HUES6 (cell line): ENCODE results near the gene STRN.

ENCODE experiments used
- H3K27ac ChIP-seq: 2 replicates; pipeline ENCODE4 v1.7.0; 2013; ENCODE audit warnings: low read depth, mild to moderate bottlenecking, low read length, inconsistent platforms
- H3K27me3 ChIP-seq: 2 replicates; pipeline ENCODE4 v1.6.1; 2013; ENCODE audit warnings: low read length; ENCODE audit not compliant: control insufficient read depth, insufficient read depth
- H3K36me3 ChIP-seq: 2 replicates; pipeline ENCODE4 v1.6.1; 2013; ENCODE audit warnings: low read length; ENCODE audit not compliant: control insufficient read depth, insufficient read depth
- H3K4me1 ChIP-seq: 2 replicates; pipeline ENCODE4 v1.6.1; 2013; ENCODE audit warnings: low read length; ENCODE audit not compliant: control insufficient read depth, insufficient read depth
- H3K4me3 ChIP-seq: 2 replicates; pipeline ENCODE4 v1.5.1; 2013; ENCODE audit warnings: low read depth, low read length
- H3K9ac ChIP-seq: one replicate; pipeline ENCODE4 v1.6.1; 2013; ENCODE audit warnings: mild to moderate bottlenecking, low read length
- H3K9me3 ChIP-seq: 2 replicates; pipeline ENCODE4 v1.6.1; 2013; ENCODE audit warnings: low read depth, low read length; ENCODE audit not compliant: control insufficient read depth, insufficient read depth

Gene STRN

GRCh38 chr2:36871068-36871707 lies 95.1 kb downstream of the STRN start:
- H3K36me3 ChIP-seq: peaks cover 48% of the 10 kb centered on the region
- no peak overlapping the region for H3K4me3 ChIP-seq
- 0 out of 2 replicates have a peak, but pooled peaks cover 5% of the 10 kb centered on the region for H3K4me1 ChIP-seq
- H3K27ac ChIP-seq: no peak overlapping the region
- H3K27me3 ChIP-seq: no peaks in the 10 kb centered on the region
- no peaks in the 10 kb centered on the region for H3K9me3 ChIP-seq
- H3K9ac ChIP-seq: no peak overlapping the region

GRCh38 chr2:36869606-36870005 lies 96.7 kb downstream of the STRN start:
- Histone ChIP-seq H3K4me1 (0 out of 2 replicates have a peak, but pooled peaks cover 5% of the 10 kb centered on the region), H3K27me3 (no peaks in the 10 kb centered on the region), H3K27ac (no peak overlapping the region), H3K36me3 (peaks cover 40% of the 10 kb centered on the region), H3K4me3 (no peak overlapping the region), H3K9ac (no peak overlapping the region), H3K9me3 (no peaks in the 10 kb centered on the region)

DNA sequence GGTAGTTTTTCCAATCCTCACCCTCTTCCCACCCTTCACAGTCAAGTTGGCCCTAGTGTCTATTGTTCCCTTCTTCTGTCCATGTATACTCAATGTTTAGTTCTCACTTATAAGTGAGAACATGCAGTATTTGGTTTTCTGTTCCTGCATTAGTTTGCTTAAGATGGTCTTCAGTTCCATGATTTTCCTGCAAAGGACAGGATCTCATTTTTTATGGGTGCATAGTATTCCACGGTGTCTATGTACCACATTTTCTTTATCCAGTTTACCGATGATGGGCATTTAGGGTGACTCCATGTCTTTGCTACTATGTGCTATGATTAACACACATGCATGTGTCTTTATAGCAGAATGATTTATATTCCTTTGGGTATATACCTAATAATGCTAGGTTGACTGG lies 104.4 kb downstream of the STRN start:
- no peak overlapping the region for H3K9ac ChIP-seq
- 0 out of 2 replicates have a peak, but pooled peaks cover 5% of the 10 kb centered on the region for H3K4me1 ChIP-seq
- peaks cover 40% of the 10 kb centered on the region for H3K36me3 ChIP-seq

DNA sequence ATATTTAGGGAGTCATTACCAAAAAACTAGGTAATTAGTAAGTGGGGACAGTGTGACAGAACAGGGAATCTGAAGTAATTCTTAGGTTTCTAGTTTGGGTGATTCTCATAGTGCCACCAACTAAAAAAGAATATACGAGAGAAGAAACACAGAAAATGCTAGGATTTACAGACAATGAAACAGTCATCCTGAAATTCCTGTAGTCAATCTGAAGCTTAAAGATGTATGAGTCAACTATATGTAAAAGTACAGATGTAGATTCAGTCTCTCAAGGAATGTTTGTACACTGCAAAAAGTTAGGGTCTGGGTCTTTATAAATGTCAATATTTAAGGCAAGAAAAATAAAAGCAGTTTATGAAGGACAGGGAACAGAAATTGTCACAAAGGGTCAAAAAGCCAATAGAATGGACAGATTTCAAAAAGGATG lies 107.0 kb downstream of the STRN start:
- no peaks in the 10 kb centered on the region; the same call in 1 of the 2 replicates for H3K4me1 ChIP-seq
- H3K4me3 ChIP-seq: no peak overlapping the region
- no peaks in the 10 kb centered on the region for H3K9me3 ChIP-seq
- no peak overlapping the region for H3K9ac ChIP-seq
- no peaks in the 10 kb centered on the region for H3K27me3 ChIP-seq
- H3K36me3 ChIP-seq: peaks cover 43% of the 10 kb centered on the region
- H3K27ac ChIP-seq: no peak overlapping the region

More for the DNA sequence above, 104.4 kb downstream of the STRN start:
- no peak overlapping the region for H3K4me3 ChIP-seq
- no peaks in the 10 kb centered on the region for H3K9me3 ChIP-seq
- no peaks in the 10 kb centered on the region for H3K27me3 ChIP-seq
- H3K27ac ChIP-seq: no peak overlapping the region

DNA sequence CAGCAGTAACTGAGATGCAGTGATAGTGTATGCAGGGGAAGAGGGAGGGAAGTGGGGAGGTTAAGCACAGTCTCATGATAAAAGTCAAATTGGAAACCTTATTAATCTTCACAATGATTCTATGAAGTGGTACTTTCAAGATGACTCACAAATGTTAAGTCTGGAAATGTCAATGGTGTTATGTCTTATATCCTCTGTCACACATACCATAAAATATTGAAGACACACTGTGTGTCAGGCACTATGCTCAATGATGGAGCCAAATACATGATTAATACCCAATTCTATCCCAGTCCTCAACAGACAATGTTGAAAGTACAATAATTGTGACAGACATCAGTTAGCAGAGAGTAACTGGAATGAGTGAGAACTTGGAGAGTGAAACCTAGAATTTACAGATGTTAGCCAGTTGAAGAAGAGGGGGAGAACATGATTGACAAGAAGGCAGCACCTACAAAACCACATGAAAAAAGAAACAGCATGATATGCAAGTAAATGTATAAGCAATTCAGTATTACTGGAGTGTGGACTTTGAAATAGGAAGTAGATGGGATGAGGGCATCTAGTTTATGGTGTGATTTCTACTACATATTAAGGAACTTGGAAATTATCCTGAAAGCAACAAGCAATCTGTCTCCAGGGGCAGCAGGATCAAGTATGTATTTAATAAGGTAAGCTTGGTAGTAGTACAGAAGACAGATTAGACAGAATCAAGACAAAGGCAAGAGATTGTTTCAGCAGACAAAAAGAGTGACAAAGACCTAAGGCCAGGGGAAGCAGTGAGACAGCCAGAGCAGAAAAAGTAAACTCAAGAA lies 107.6 kb downstream of the STRN start:
- Histone ChIP-seq H3K27me3 (no peaks in the 10 kb centered on the region), H3K9ac (no peak overlapping the region)

GRCh38 chr2:36857713-36858112 lies 108.6 kb downstream of the STRN start:
- no peaks in the 10 kb centered on the region for H3K27me3 ChIP-seq
- H3K4me3 ChIP-seq: no peak overlapping the region
- H3K9ac ChIP-seq: no peak overlapping the region
- no peaks in the 10 kb centered on the region for H3K9me3 ChIP-seq
- no peaks in the 10 kb centered on the region; the same call in 1 of the 2 replicates for H3K4me1 ChIP-seq
- H3K36me3 ChIP-seq: peaks cover 40% of the 10 kb centered on the region
- no peak overlapping the region for H3K27ac ChIP-seq

More for the DNA sequence above, 107.6 kb downstream of the STRN start:
- no peaks in the 10 kb centered on the region; the same call in 1 of the 2 replicates for H3K4me1 ChIP-seq
- H3K9me3 ChIP-seq: no peaks in the 10 kb centered on the region
- H3K27ac ChIP-seq: no peak overlapping the region
- H3K36me3 ChIP-seq: peaks cover 40% of the 10 kb centered on the region
- no peak overlapping the region for H3K4me3 ChIP-seq

- Histone ChIP-seq H3K27ac (no peak overlapping the region), H3K9ac (no peak overlapping the region), H3K36me3 (peaks cover 41% of the 10 kb centered on the region), H3K4me1 (no peaks in the 10 kb centered on the region; the same call in 1 of the 2 replicates), H3K4me3 (no peak overlapping the region), H3K27me3 (no peaks in the 10 kb centered on the region), H3K9me3 (no peaks in the 10 kb centered on the region)
Measured at GRCh38 chr2:36855429-36855828, 110.9 kb downstream of the STRN start.

DNA sequence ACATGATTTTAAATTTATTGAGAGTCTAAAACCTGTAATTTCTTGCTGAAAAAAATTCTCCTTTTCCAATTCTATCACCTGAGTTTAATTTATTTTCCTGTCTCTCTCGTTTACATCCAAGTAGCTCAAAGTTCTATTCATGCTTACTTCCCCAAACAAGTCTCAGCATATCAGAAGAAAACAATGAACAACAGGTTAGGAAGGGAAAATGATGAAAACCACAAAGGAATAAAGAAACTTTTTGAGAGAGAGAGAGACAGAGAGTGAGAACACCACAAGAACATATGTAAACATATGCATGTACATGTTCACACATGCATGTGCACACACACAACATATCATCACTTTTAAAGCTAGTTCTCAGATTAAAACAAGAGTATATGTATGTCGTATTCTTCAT lies 112.1 kb downstream of the STRN start:
- H3K4me3 ChIP-seq: no peak overlapping the region
- peaks cover 44% of the 10 kb centered on the region for H3K36me3 ChIP-seq

GRCh38 chr2:36849265-36849664 lies 117.1 kb downstream of the STRN start:
- peaks cover 6% of the 10 kb centered on the region; the same call in 1 of the 2 replicates for H3K4me1 ChIP-seq
- no peaks in the 10 kb centered on the region for H3K9me3 ChIP-seq
- no peak overlapping the region for H3K9ac ChIP-seq
- no peaks in the 10 kb centered on the region for H3K27me3 ChIP-seq
- peaks cover 27% of the 10 kb centered on the region for H3K36me3 ChIP-seq
- H3K4me3 ChIP-seq: no peak overlapping the region
- no peak overlapping the region for H3K27ac ChIP-seq

More for the DNA sequence above, 112.1 kb downstream of the STRN start:
- H3K9ac ChIP-seq: no peak overlapping the region
- no peaks in the 10 kb centered on the region; the same call in 1 of the 2 replicates for H3K4me1 ChIP-seq
- no peaks in the 10 kb centered on the region for H3K27me3 ChIP-seq
- H3K27ac ChIP-seq: no peak overlapping the region
- no peaks in the 10 kb centered on the region for H3K9me3 ChIP-seq

DNA sequence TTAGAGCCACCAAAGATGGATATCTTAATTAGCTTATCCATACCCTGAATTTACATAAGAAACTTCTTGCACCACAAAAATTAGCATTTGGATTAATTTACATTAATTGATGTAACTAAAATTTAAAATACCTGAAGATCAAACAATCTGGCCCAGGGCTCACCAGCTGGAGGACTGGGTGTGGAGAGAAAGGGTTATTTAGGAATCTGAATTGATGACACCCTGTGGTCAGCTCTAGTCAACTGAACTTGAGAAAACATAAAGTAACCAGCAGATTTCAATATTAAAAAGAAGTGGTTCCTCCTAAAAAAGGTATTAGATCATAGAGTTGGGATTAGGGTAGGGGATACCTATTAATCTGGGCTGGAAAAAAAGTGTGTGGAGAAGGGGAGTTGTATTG lies 122.5 kb downstream of the STRN start:
- peaks cover 7% of the 10 kb centered on the region for H3K36me3 ChIP-seq
- no peaks in the 10 kb centered on the region for H3K27me3 ChIP-seq
- H3K9ac ChIP-seq: no peak overlapping the region
- H3K4me1 ChIP-seq: peaks cover 14% of the 10 kb centered on the region; the same call in 1 of the 2 replicates
- no peaks in the 10 kb centered on the region for H3K9me3 ChIP-seq
- H3K4me3 ChIP-seq: no peak overlapping the region
- H3K27ac ChIP-seq: no peak overlapping the region
